Measurements from ENCODE around the gene MCF2L2.

MCF2L2 gene

DNA sequence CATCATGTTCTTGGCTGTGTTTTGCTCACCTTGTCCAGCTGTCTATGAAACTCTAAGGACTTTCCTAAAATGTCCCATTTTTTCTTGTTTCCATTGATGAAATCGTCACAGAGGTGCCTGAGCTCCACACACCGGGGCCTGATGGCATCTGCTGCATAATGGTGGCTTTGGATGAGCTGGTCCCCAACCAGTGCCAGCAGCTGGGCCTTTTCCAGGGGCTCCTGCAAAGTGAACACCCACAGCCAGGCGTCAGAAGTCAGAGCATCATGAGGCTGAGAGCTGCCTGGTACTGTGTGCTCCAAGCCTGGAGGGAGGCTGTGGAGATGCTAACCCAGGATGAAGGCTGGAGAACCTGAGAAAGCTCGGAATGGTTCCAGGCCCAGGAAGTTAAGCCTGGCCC, 128.4 kb downstream of the MCF2L2 start:
- TF ChIP-seq SPI1 (IDR thresholded peaks at IDR 0.05; ENCODE audit: low read depth, low read length) (no peak), PAX5 (IDR thresholded peaks at IDR 0.05; ENCODE audit: insufficient read depth, low read length, severe bottlenecking) (no peak), POLR2AphosphoS5 (IDR thresholded peaks at IDR 0.05; ENCODE audit: low read depth, low read length) (no peak), POU2F2 (IDR thresholded peaks at IDR 0.05; ENCODE audit: low read depth, low read length) (no peak), TAF1 (IDR thresholded peaks at IDR 0.05; ENCODE audit: low read depth, low read length) (no peak), POLR2A (IDR thresholded peaks at IDR 0.05; ENCODE audit: low read depth, low read length) (no peak)
- FAIRE-seq (no peak), DNase-seq (ENCODE audit: insufficient read length, low spot score) (no peak)

DNA sequence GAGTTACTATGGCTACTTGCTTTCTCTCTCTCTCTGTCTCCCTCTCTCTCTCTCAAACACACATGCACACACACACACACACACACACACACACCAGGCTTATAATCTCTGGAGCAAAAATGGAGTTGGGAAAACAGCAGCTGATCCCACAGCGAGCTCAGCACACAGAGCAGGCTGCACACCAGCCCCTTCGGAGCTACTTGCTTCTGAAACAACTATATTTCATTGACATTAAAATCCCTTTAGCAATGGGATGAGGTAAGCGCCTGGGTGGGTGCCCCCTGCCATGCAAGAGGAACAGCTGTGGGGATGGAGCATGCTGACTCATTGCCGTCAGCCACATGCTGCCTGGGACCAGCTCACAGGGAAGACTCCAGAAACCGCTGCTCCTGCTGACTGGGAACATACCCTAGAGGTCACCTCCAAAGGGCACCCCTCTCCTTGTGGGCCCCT, 129.7 kb downstream of the MCF2L2 start:
- TF ChIP-seq POU2F2 (IDR thresholded peaks at IDR 0.05; ENCODE audit: low read depth, low read length) (no peak), POLR2A (IDR thresholded peaks at IDR 0.05; ENCODE audit: low read depth, low read length) (no peak), PAX5 (IDR thresholded peaks at IDR 0.05; ENCODE audit: insufficient read depth, low read length, severe bottlenecking) (no peak), TAF1 (IDR thresholded peaks at IDR 0.05; ENCODE audit: low read depth, low read length) (no peak), SPI1 (IDR thresholded peaks at IDR 0.05; ENCODE audit: low read depth, low read length) (no peak), POLR2AphosphoS5 (IDR thresholded peaks at IDR 0.05; ENCODE audit: low read depth, low read length) (no peak)
- no peak for DNase-seq (ENCODE audit: insufficient read length, low spot score)
- FAIRE-seq = no peak

DNA sequence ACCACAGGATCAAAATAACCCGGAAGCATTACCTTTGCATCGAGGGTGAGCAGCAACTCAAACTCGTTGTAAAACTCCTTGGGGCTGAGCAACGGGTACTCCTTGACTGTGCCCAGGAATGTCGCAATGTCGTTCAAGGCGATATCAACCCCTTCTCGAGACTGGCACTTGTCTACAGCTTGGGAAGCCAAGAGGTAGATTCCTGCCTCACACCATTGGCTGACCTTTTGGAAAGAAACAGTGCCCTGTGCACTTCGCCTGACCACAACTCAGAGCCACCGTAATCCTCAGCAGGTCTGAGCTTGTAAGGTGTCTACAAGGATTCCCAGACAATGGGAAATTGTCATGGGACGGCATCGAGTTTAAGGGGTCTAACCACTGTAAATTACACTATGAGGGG, 131.5 kb downstream of the MCF2L2 start:
- DNase-seq (ENCODE audit: insufficient read length, low spot score) (no peak), FAIRE-seq (no peak)
- no peak for TF ChIP-seq POLR2AphosphoS5 (IDR thresholded peaks at IDR 0.05; ENCODE audit: low read depth, low read length)
- no peak for TF ChIP-seq POU2F2 (IDR thresholded peaks at IDR 0.05; ENCODE audit: low read depth, low read length)
- TF ChIP-seq PAX5 (IDR thresholded peaks at IDR 0.05; ENCODE audit: insufficient read depth, low read length, severe bottlenecking) = no peak
- no peak for TF ChIP-seq POLR2A (IDR thresholded peaks at IDR 0.05; ENCODE audit: low read depth, low read length)
- no peak for TF ChIP-seq TAF1 (IDR thresholded peaks at IDR 0.05; ENCODE audit: low read depth, low read length)
- TF ChIP-seq SPI1 (IDR thresholded peaks at IDR 0.05; ENCODE audit: low read depth, low read length) = no peak

DNA sequence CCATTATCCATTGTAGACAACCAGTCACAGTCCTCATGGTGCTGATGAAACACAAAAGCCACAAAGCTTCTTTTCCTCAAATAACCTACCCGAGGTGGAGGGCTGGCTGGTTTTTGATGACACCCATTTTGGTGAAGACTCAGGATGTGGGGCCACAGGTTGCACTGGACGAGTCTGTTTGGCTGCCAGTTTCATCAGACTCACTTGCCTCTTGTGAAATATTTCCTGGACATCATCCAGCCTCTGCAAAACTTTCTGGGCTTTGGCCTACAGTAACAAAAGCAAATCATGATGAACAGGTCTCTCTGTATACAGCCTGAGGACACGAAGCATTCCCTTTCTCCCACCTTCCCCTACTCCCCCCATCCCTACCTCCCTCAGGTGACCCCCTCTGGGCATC, 133.2 kb downstream of the MCF2L2 start:
- no peak for DNase-seq (ENCODE audit: insufficient read length, low spot score)
- FAIRE-seq = no peak

DNA sequence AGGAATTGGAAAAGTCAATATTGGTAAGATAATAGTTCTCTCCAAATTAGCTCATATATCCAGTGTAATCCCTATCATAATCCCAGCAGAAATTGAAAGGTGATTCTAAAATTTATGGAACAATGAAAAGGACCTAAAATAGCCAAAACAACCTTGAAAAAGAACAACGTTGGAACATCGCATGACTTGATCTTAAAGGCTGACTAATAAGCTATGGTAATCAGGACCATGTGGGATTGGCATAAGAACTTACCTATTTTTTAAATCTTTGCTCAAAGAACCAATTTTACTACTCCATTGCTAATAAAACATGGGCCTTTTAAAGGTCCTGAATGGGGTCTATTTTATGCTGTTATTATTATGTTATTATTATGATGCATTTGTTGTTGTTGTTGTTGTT, 134.5 kb downstream of the MCF2L2 start:
- FAIRE-seq (no peak), DNase-seq (ENCODE audit: insufficient read length, low spot score) (no peak)
- no peak for TF ChIP-seq POLR2AphosphoS5 (IDR thresholded peaks at IDR 0.05; ENCODE audit: low read depth, low read length)
- no peak for TF ChIP-seq POU2F2 (IDR thresholded peaks at IDR 0.05; ENCODE audit: low read depth, low read length)
- no peak for TF ChIP-seq PAX5 (IDR thresholded peaks at IDR 0.05; ENCODE audit: insufficient read depth, low read length, severe bottlenecking)
- TF ChIP-seq SPI1 (IDR thresholded peaks at IDR 0.05; ENCODE audit: low read depth, low read length) = no peak
- no peak for TF ChIP-seq POLR2A (IDR thresholded peaks at IDR 0.05; ENCODE audit: low read depth, low read length)
- no peak for TF ChIP-seq TAF1 (IDR thresholded peaks at IDR 0.05; ENCODE audit: low read depth, low read length)

More for the DNA sequence above, 133.2 kb downstream of the MCF2L2 start:
- no peak for TF ChIP-seq TAF1 (IDR thresholded peaks at IDR 0.05; ENCODE audit: low read depth, low read length)
- no peak for TF ChIP-seq SPI1 (IDR thresholded peaks at IDR 0.05; ENCODE audit: low read depth, low read length)
- no peak for TF ChIP-seq POLR2AphosphoS5 (IDR thresholded peaks at IDR 0.05; ENCODE audit: low read depth, low read length)

DNA sequence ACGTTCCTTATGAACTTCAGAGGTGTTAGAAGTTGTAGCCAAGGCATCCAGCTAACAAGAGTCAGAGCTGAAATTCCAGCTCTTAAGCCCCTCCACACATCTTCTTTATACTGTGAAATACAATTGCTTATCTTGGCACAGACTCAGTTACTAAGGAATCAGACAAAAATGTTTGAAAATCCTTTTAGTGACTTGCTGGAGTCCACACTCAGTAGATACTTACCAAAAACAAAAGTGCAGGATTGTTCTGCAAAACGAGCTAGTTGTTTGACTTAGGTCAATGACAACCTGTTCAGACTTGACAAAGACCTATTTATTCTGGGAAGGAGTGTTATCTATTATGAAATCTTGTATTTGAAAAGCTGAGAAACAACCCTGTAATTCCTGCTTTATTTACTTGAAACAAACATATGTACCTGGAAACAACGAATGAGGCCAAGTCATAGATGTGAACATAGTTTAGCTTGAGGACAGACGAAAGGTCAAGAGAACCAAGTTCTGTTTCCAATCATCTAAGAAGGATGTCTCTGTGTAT, 136.9 kb downstream of the MCF2L2 start:
- no peak for TF ChIP-seq PAX5 (IDR thresholded peaks at IDR 0.05; ENCODE audit: insufficient read depth, low read length, severe bottlenecking)
- no peak for TF ChIP-seq POLR2A (IDR thresholded peaks at IDR 0.05; ENCODE audit: low read depth, low read length)
- TF ChIP-seq POU2F2 (IDR thresholded peaks at IDR 0.05; ENCODE audit: low read depth, low read length) = no peak
- no peak for TF ChIP-seq SPI1 (IDR thresholded peaks at IDR 0.05; ENCODE audit: low read depth, low read length)
- TF ChIP-seq TAF1 (IDR thresholded peaks at IDR 0.05; ENCODE audit: low read depth, low read length) = no peak
- no peak for TF ChIP-seq POLR2AphosphoS5 (IDR thresholded peaks at IDR 0.05; ENCODE audit: low read depth, low read length)
- FAIRE-seq (no peak), DNase-seq (ENCODE audit: insufficient read length, low spot score) (no peak)

DNA sequence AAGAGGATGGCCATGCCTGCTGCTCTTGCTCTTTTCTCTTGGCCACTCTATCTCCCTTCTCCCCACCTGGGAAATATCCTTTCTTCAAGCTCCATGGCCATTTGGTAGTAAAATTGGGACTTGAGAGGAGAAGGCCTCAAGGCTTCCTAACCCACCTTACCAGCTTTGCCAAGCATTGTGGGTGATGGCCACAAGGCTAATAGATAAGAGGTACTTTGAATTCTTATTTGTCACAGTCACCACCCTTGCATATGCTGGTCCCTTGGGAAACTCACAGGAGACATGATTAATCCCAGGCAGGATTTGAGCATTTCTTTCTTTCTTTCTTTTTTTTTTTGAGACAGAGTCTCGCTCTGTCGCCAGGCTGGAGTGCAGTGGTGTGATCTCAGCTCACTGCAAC, 138.2 kb downstream of the MCF2L2 start:
- no peak for DNase-seq (ENCODE audit: insufficient read length, low spot score)
- no peak for FAIRE-seq
- no peak for TF ChIP-seq PAX5 (IDR thresholded peaks at IDR 0.05; ENCODE audit: insufficient read depth, low read length, severe bottlenecking)
- no peak for TF ChIP-seq TAF1 (IDR thresholded peaks at IDR 0.05; ENCODE audit: low read depth, low read length)
- no peak for TF ChIP-seq POU2F2 (IDR thresholded peaks at IDR 0.05; ENCODE audit: low read depth, low read length)
- no peak for TF ChIP-seq SPI1 (IDR thresholded peaks at IDR 0.05; ENCODE audit: low read depth, low read length)

DNA sequence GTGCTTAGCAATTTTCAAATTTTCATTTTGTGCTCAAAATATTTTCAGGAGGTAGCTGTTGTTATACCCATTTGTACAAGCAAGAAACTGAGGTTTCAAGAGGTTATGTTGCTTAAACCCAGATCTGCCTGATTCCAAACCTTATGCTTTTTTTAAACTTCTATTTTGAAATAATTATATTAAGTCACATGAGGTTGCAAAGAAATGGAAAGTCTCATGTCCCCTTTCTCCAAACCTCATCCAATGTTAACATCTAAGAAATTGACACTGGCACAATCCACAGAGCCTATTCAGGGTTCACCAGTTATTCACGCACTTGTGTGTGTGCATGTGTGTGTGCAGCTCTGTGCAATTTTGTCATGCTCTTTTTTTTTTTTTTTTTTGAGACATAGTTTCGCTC, 140.3 kb downstream of the MCF2L2 start:
- no peak for FAIRE-seq
- no peak for DNase-seq (ENCODE audit: insufficient read length, low spot score)
- TF ChIP-seq PAX5 (IDR thresholded peaks at IDR 0.05; ENCODE audit: insufficient read depth, low read length, severe bottlenecking) (no peak), TAF1 (IDR thresholded peaks at IDR 0.05; ENCODE audit: low read depth, low read length) (no peak), POLR2AphosphoS5 (IDR thresholded peaks at IDR 0.05; ENCODE audit: low read depth, low read length) (no peak), SPI1 (IDR thresholded peaks at IDR 0.05; ENCODE audit: low read depth, low read length) (no peak), POLR2A (IDR thresholded peaks at IDR 0.05; ENCODE audit: low read depth, low read length) (no peak)

DNA sequence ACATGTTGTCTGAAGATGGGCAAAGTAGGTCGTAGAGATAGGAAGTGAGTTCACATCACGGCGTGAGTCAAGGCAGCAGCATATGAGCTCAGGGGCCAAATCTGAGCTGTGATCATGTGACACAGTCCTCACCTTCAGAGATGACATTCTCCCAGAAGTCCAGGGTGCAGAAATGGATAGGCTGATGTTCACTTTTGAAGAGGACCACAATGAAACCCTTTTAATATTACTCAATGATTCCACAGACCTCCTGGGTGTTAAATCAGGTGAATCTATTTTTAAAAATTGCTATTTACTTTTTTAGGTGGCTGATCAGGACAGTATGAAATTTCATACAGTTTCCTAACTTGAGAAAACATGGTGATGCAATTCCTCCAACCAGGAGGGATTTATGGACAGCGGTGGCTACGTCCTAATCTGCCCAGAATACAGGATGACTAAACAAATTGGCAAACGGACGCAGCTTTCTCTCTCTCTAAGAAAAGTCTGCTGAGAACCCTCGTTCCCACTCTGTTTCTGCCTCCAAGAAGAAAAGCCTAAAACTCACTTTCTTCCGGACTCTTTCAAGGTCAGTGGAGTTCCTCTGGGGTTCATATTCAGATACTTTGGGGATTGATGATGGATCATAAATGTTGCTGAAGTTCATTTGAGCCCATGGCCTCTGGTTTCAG, 141.0 kb downstream of the MCF2L2 start:
- no peak for TF ChIP-seq POLR2AphosphoS5 (IDR thresholded peaks at IDR 0.05; ENCODE audit: low read depth, low read length)
- TF ChIP-seq POLR2A (IDR thresholded peaks at IDR 0.05; ENCODE audit: low read depth, low read length) = no peak
- no peak for TF ChIP-seq SPI1 (IDR thresholded peaks at IDR 0.05; ENCODE audit: low read depth, low read length)
- TF ChIP-seq TAF1 (IDR thresholded peaks at IDR 0.05; ENCODE audit: low read depth, low read length) = no peak
- no peak for TF ChIP-seq POU2F2 (IDR thresholded peaks at IDR 0.05; ENCODE audit: low read depth, low read length)
- TF ChIP-seq PAX5 (IDR thresholded peaks at IDR 0.05; ENCODE audit: insufficient read depth, low read length, severe bottlenecking) = no peak
- DNase-seq (ENCODE audit: insufficient read length, low spot score) (no peak), FAIRE-seq (no peak)

Data from GM12891 (cell line).